PC-9 (cell line): ENCODE data around the gene AIG1. TPM values are rescaled to one million over a fixed set of nuclear protein-coding genes. Genes with fewer than 3 reads are reported as not detected.

Experiments used
- BruUV-seq: library from RNA; stranded (reverse); fragments of 400-500 nt; replicated peaks from 2 replicates; lab custom pipeline; 2021; lab: Mats Ljungman, UMichigan
- CTCF ChIA-PET: fragments of 300-600 bp; sonication (Branson Sonifier 250); formaldehyde crosslinking; loops from one replicate; lab custom pipeline; 2022; ENCODE audit warnings: antibody characterized with exemption; lab: Charles Lee
- POLR2A ChIA-PET: fragments of 300-600 bp; sonication (Branson Sonifier 250); formaldehyde crosslinking; loops from one replicate; lab custom pipeline; 2022; ENCODE audit warnings: antibody characterized with exemption; ENCODE audit not compliant: unreplicated experiment; lab: Charles Lee
- DNase-seq, 2 experiments: peaks; one replicate each; pipeline versions ENCODE4 v3.0.0 to v3.0.0-alpha.2; 2015 to 2022; ENCODE audit warnings: mixed read lengths in 1 of 2
- H2AFZ ChIP-seq: fragments of 200-600 bp; sonication (generic); 2 replicates; pipeline ENCODE4 v1.8.1; 2017; ENCODE audit warnings: antibody characterized with exemption
- H3F3A ChIP-seq: fragments of 200-600 bp; sonication (generic); 2 replicates; pipeline ENCODE4 v1.8.1; 2017; ENCODE audit warnings: antibody characterized with exemption, mild to moderate bottlenecking, low read depth; ENCODE audit not compliant: insufficient read depth
- H3K27ac ChIP-seq: fragments of 200-600 bp; sonication (generic); 2 replicates; pipeline ENCODE4 v1.6.1; 2016; ENCODE audit warnings: mixed run types
- H3K27me3 ChIP-seq: fragments of 200-600 bp; sonication (generic); 2 replicates; pipeline ENCODE4 v1.6.1; 2016; ENCODE audit warnings: low read depth, mixed run types; ENCODE audit not compliant: insufficient read depth
- H3K36me3 ChIP-seq: fragments of 200-600 bp; sonication (generic); 2 replicates; pipeline ENCODE4 v1.6.1; 2016; ENCODE audit warnings: low read depth, mixed run types
- H3K4me1 ChIP-seq: fragments of 200-600 bp; sonication (generic); replicated peaks from 2 replicates; pipeline ENCODE4 v1.6.1; 2016; ENCODE audit warnings: mixed run types; ENCODE audit not compliant: insufficient read depth
- H3K4me2 ChIP-seq: fragments of 200-600 bp; sonication (generic); 2 replicates; pipeline ENCODE4 v1.6.1; 2017; ENCODE audit warnings: mixed run types
- H3K4me3 ChIP-seq: fragments of 200-600 bp; sonication (generic); 2 replicates; pipeline ENCODE4 v1.6.1; 2016; ENCODE audit warnings: mixed run types
- H3K79me2 ChIP-seq: fragments of 200-600 bp; sonication (generic); 2 replicates; pipeline ENCODE4 v1.6.1; 2017; ENCODE audit warnings: low read depth, mixed run types
- H3K9me2 ChIP-seq: fragments of 200-600 bp; sonication (generic); 2 replicates; pipeline ENCODE4 v1.8.1; 2017; ENCODE audit warnings: mild to moderate bottlenecking; ENCODE audit not compliant: insufficient read depth
- H3K9me3 ChIP-seq: fragments of 200-600 bp; sonication (generic); 2 replicates; pipeline ENCODE4 v1.8.1; 2016; ENCODE audit warnings: low read depth; ENCODE audit not compliant: insufficient read depth
- H4K20me1 ChIP-seq: fragments of 200-600 bp; sonication (generic); 2 replicates; pipeline ENCODE4 v1.8.1; 2017; ENCODE audit not compliant: insufficient read depth
- CTCF ChIP-seq: fragments of 200-600 bp; sonication (generic); conservative IDR thresholded peaks from 2 replicates; pipeline ENCODE4 v1.6.1; 2017; ENCODE audit warnings: mixed run types, antibody characterized with exemption, mild to moderate bottlenecking, moderate library complexity
- EZH2 ChIP-seq: fragments of 200-600 bp; sonication (generic); IDR thresholded peaks from 2 replicates; pipeline ENCODE4 v1.8.0; 2017; ENCODE audit warnings: antibody characterized with exemption, low read depth
- intact Hi-C: fragments of 100-400 bp; cut with micrococcal nuclease; formaldehyde crosslinking; loops from one replicate; pipeline ENCODE4 v1.10.0; 2022; ENCODE audit not compliant: unreplicated experiment
- total RNA-seq: library from RNA; stranded (reverse); gene quantifications from 2 replicates; pipeline ENCODE4 v1.2.3, GENCODE V29; 2021

AIG1 gene
- total RNA-seq, 1 experiment from 2014 or later = 37.7 TPM

DNA sequence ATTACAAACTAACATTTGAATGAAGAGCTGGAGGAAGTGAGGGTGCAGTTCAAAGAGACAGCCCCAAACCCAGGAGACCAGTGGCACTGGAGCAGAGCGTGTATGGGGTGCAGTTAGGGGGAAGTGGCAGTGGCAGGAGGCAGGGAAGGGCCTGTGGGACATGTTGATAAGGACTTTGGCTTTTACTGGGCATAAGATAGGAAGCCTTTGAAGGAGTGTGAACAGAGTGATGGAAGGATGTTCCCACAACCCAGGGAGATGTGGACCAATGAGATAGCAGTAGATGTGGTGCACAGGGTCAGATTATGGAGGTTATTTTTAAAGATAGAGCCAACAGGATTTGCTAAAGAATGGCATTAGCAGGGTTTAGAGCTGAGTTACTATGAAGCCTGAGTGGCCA lies 56.4 kb downstream of the AIG1 start:
- Histone ChIP-seq H3K27ac (no peak overlapping the region), H4K20me1 (no peaks in the 10 kb centered on the region), H2AFZ (no peak overlapping the region), H3K4me1 (0 out of 2 replicates have a peak, but pooled peaks cover 6% of the 10 kb centered on the region), H3K79me2 (no peaks in the 10 kb centered on the region), H3K9me3 (no peaks in the 10 kb centered on the region; the same call in none of the 2 replicates), H3K27me3 (no peaks in the 10 kb centered on the region), H3K9me2 (no peaks in the 10 kb centered on the region), H3K4me2 (no peak overlapping the region), H3K4me3 (no peak overlapping the region), H3F3A (no peaks in the 10 kb centered on the region), H3K36me3 (no peaks in the 10 kb centered on the region)
- no peak for DNase-seq
- intact Hi-C loops = no loop called here
- no TSS peak for BruUV-seq
- POLR2A ChIA-PET = no interaction called here
- CTCF ChIA-PET = no interaction called here
- TF ChIP-seq CTCF (no peak), EZH2 (no peak)

DNA sequence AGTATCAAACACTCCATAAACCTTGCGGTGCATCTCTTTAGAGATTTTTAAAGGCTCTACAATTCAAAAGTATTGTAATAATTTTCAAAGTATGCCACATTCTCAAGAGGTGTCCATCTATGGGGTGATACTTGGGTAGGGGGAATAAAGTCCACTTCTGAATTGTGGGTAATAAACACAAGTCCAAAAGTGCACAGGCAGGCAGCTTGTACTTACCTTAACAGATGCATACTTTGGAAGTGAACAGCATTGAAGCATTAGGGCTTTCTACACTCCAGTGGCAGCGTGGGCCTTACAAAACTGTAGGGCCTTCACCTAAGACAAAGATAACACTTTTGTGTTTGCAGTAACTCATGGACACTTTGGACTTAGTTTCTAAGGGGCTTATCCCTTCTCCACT lies 58.6 kb downstream of the AIG1 start:
- no peak overlapping the region for H3K4me2 ChIP-seq
- ChIA-PET POLR2A (no interaction called here), CTCF (no interaction called here)
- H3K36me3 ChIP-seq = no peaks in the 10 kb centered on the region
- H4K20me1 ChIP-seq = no peaks in the 10 kb centered on the region
- no peak for TF ChIP-seq EZH2
- no peak for TF ChIP-seq CTCF
- H3K27ac ChIP-seq = no peak overlapping the region
- intact Hi-C loops = no loop called here
- H3F3A ChIP-seq = no peaks in the 10 kb centered on the region
- H3K9me2 ChIP-seq = no peaks in the 10 kb centered on the region
- H3K4me1 ChIP-seq = 0 out of 2 replicates have a peak, but pooled peaks cover under 1% of the 10 kb centered on the region
- no TSS peak for BruUV-seq
- no peak overlapping the region for H2AFZ ChIP-seq
- no peaks in the 10 kb centered on the region; the same call in none of the 2 replicates for H3K9me3 ChIP-seq
- no peaks in the 10 kb centered on the region for H3K27me3 ChIP-seq
- H3K79me2 ChIP-seq = no peaks in the 10 kb centered on the region
- no peak for DNase-seq
- H3K4me3 ChIP-seq = no peak overlapping the region

DNA sequence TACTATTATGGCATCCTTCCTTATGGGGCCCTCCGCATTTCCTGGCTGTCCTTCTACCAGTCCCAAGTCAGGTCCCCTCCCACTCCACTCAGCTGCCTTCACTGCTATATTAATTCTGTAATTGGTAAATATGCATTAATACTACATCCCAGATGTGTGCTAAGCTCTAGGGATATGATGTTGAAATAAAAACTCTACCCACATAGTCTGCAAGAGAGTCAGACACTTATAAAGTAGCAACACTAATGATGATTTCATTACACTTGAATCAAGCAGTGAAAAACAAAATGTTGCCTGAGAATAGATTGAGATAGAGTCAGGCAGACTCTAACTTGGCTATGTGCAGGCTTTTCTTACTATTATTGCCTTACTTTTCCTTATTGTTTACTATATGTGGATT lies 62.4 kb downstream of the AIG1 start:
- Histone ChIP-seq H3K27ac (no peak overlapping the region), H3F3A (no peaks in the 10 kb centered on the region), H3K9me3 (no peaks in the 10 kb centered on the region; the same call in none of the 2 replicates), H2AFZ (no peak overlapping the region), H4K20me1 (no peaks in the 10 kb centered on the region), H3K79me2 (no peaks in the 10 kb centered on the region), H3K27me3 (no peaks in the 10 kb centered on the region), H3K4me2 (no peak overlapping the region), H3K4me3 (no peak overlapping the region), H3K36me3 (peaks cover 6% of the 10 kb centered on the region; the same call in 1 of the 2 replicates), H3K9me2 (no peaks in the 10 kb centered on the region), H3K4me1 (no peaks in the 10 kb centered on the region)
- ChIA-PET POLR2A (no interaction called here), CTCF (no interaction called here)
- no TSS peak for BruUV-seq
- intact Hi-C loops = no loop called here
- no peak for TF ChIP-seq EZH2
- no peak for TF ChIP-seq CTCF
- DNase-seq = no peak
